ENCODE results near the gene DNASE2B.

GRCh38 chr1:84366786-84367185 lies 31.5 kb upstream of the DNASE2B start:
- no peak for TF ChIP-seq CTCF (IDR thresholded peaks at IDR 0.05; ENCODE audit: poor library complexity)
- no peak for TF ChIP-seq EZH2phosphoT487 (IDR thresholded peaks at IDR 0.05; ENCODE audit: low read depth, severe bottlenecking, unreplicated experiment)
- no peak for TF ChIP-seq EZH2 (IDR thresholded peaks at IDR 0.05; ENCODE audit: borderline replicate concordance)
